ENCODE measurements around the gene GIMAP8.

- TF ChIP-seq, protein P1, sequence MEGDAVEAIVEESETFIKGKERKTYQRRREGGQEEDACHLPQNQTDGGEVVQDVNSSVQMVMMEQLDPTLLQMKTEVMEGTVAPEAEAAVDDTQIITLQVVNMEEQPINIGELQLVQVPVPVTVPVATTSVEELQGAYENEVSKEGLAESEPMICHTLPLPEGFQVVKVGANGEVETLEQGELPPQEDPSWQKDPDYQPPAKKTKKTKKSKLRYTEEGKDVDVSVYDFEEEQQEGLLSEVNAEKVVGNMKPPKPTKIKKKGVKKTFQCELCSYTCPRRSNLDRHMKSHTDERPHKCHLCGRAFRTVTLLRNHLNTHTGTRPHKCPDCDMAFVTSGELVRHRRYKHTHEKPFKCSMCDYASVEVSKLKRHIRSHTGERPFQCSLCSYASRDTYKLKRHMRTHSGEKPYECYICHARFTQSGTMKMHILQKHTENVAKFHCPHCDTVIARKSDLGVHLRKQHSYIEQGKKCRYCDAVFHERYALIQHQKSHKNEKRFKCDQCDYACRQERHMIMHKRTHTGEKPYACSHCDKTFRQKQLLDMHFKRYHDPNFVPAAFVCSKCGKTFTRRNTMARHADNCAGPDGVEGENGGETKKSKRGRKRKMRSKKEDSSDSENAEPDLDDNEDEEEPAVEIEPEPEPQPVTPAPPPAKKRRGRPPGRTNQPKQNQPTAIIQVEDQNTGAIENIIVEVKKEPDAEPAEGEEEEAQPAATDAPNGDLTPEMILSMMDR (IDR thresholded peaks at IDR 0.05), result no peak
- TF ChIP-seq POLR2A (IDR thresholded peaks at IDR 0.05), result no peak
These were observed 49.0 kb upstream of the GIMAP8 start for GRCh38 chr7:150401424-150401790.
